Measurements from ENCODE around the gene SHISA9. TPM values are rescaled to one million over a fixed set of nuclear protein-coding genes. Genes with fewer than 3 reads are reported as not detected.

Gene SHISA9
- total and polyA plus RNA-seq, 2 of the 4 experiments (the other 2 are of a cell fraction): under 0.01 TPM; not detected in 1

DNA sequence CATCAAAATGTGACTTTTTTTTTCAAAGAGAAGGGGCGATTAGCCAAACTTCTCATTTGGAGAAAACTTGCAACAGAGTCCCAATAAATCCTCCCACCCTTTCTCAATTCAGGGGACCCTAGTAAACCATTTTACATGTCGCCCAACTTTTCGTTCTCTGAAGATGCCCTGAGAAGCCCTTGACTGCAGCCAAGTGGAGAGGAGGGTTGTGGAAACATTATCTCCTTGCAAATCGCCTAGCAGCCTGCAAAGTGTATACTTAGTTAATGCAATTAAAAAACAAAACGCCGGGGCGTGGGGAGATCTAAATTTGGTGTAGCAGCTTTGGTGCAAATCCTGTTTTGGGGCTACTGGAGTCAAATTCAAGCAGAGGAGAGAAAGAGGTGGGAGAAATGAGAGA is 1.2 kb upstream of the SHISA9 start:
- H4K8ac ChIP-seq (ENCODE audit: low read depth in 2 of 2, low read length in 2 of 2): no peak overlapping the region
- TF ChIP-seq RCOR1 (IDR thresholded peaks at IDR 0.05; ENCODE audit: insufficient replicate concordance, low read length): no peak
- TF ChIP-seq, protein P1, sequence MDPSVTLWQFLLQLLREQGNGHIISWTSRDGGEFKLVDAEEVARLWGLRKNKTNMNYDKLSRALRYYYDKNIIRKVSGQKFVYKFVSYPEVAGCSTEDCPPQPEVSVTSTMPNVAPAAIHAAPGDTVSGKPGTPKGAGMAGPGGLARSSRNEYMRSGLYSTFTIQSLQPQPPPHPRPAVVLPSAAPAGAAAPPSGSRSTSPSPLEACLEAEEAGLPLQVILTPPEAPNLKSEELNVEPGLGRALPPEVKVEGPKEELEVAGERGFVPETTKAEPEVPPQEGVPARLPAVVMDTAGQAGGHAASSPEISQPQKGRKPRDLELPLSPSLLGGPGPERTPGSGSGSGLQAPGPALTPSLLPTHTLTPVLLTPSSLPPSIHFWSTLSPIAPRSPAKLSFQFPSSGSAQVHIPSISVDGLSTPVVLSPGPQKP (IDR thresholded peaks at IDR 0.05; ENCODE audit: borderline replicate concordance, low read depth, low read length): no peak
- no peak for TF ChIP-seq MXI1 (IDR thresholded peaks at IDR 0.05; ENCODE audit: borderline replicate concordance, low read depth, low read length)
- no peak for TF ChIP-seq BHLHE40 (IDR thresholded peaks at IDR 0.05; ENCODE audit: low read depth, low read length)
- TF ChIP-seq FOS (IDR thresholded peaks at IDR 0.05; ENCODE audit: low read depth, low read length): no peak
- TF ChIP-seq NFE2L2 (IDR thresholded peaks at IDR 0.05; ENCODE audit: low read depth, low read length): no peak
- no peak for TF ChIP-seq CEBPB (IDR thresholded peaks at IDR 0.05; ENCODE audit: low read depth, low read length)
- TF ChIP-seq MAZ (IDR thresholded peaks at IDR 0.05; ENCODE audit: borderline replicate concordance, low read depth, low read length): no peak
- no peak for TF ChIP-seq RAD21 (IDR thresholded peaks at IDR 0.05; ENCODE audit: low read length)
- no peaks in the 10 kb centered on the region for H3K9me3 ChIP-seq (ENCODE audit: control insufficient read depth, insufficient read depth, low read length)
- no peak overlapping the region for H2BK120ac ChIP-seq (ENCODE audit: low read depth, low read length)
- H2BK20ac ChIP-seq (ENCODE audit: low read depth, low read length): no peak overlapping the region
- H4K91ac ChIP-seq (ENCODE audit: insufficient read depth, low read depth, low read length): no peak overlapping the region
- H3K9ac ChIP-seq (ENCODE audit: low read depth, low read length): no peak overlapping the region
- no TSS peak for BruUV-seq (replicated peaks)
- no peak overlapping the region for H3K23ac ChIP-seq (ENCODE audit: low read depth, low read length)
- H3K79me1 ChIP-seq (ENCODE audit: low read depth in 1 of 2, low read length in 2 of 2): no peaks in the 10 kb centered on the region
- H3K9me1 ChIP-seq (ENCODE audit: insufficient read depth, low read length): no peaks in the 10 kb centered on the region
- H3K56ac ChIP-seq (ENCODE audit: extremely low read depth, insufficient read depth, low read length): no peak overlapping the region
- no peak overlapping the region for H3K14ac ChIP-seq (replicated peaks; ENCODE audit: low read depth, low read length)
- no peaks in the 10 kb centered on the region for H4K20me1 ChIP-seq (ENCODE audit: insufficient read depth, low read length)
- no peak overlapping the region for H3K18ac ChIP-seq (ENCODE audit: low read depth, low read length)
- no peak overlapping the region for H2AK5ac ChIP-seq (ENCODE audit: low read depth, low read length)
- in situ Hi-C loops (cut with MboI; ENCODE audit: low sequenced_read_pairs) (no loop called here), dilution Hi-C loops (cut with HindIII; ENCODE audit: low sequenced_read_pairs, unreplicated experiment) (no loop called here), intact Hi-C loops (cut with micrococcal nuclease) (no loop called here)
- H2AK9ac ChIP-seq (replicated peaks; ENCODE audit: low read depth, low read length, poor library complexity): no peak overlapping the region
- ATAC-seq (ENCODE audit: low read depth) (no peak), DNase-seq (no peak)
- no peak overlapping the region for H2BK15ac ChIP-seq (ENCODE audit: low read depth, low read length)
- CTCF ChIA-PET: no interaction called here
- H4K5ac ChIP-seq (ENCODE audit: low read depth, low read length): no peak overlapping the region
- no peak overlapping the region for H3K4ac ChIP-seq (ENCODE audit: low read depth, low read length)
- no peak overlapping the region for H2BK5ac ChIP-seq (ENCODE audit: low read depth, low read length, poor library complexity, severe bottlenecking)
- no peak overlapping the region for H2AFZ ChIP-seq (replicated peaks; ENCODE audit: low read length, poor library complexity)
- H3K36me3 ChIP-seq (ENCODE audit: control insufficient read depth, insufficient read depth, low read length): no peaks in the 10 kb centered on the region
- POLR2A ChIA-PET (ENCODE audit: unreplicated experiment): no interaction called here
- H3K27me3 ChIP-seq (ENCODE audit: control insufficient read depth, insufficient read depth, low read length): peaks cover 26% of the 10 kb centered on the region; the same call in 1 of the 2 replicates
- H3K4me2 ChIP-seq (ENCODE audit: low read depth, low read length): no peak overlapping the region
- no peak overlapping the region for H3K27ac ChIP-seq (ENCODE audit: insufficient read depth, low read length)
- H3K4me3 ChIP-seq (ENCODE audit: insufficient read depth, low read depth, low read length): no peak overlapping the region
- H3K4me1 ChIP-seq (ENCODE audit: control insufficient read depth, insufficient read depth, low read length): no peaks in the 10 kb centered on the region
- WGBS, 2 experiments (ENCODE audit: extremely low coverage in 2 of 2, insufficient read length in 1 of 2): no CpG with 5 or more reads among the region's 7 CpGs
